ENCODE data around the gene ZNF175.

DNA sequence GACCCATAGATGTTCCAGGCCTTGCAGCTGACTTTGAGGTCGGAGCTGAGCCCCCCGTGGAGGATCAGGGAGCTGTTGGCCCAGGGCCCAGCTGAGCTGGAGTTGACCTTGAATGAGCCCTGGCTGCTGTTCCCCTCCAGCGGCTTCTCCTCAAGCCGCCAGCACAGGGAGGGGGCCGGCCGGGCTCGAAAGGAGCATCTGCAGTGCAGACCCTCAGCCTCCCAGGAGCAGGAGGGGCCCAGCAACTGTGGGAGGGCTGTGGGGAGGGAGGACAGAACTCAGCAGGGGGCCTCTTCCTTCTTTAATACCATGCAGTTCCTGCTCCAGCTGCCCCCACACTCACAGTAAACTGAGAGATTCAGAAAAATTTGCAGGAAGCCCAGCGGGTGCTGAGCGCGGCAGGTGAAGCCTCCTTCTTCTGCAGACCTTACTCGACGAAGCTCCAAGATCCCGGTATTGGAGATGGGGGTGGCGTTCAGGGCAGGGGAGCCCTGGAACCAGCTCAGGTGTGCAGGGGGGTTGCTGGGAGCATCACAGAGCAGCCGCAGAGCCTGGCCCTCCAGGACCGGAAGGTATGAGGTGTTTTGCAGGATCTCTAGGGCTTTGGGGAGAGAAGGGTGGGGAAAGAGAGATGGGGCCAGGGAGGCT is 56.5 kb downstream of the ZNF175 start:
- TF ChIP-seq, protein P1, sequence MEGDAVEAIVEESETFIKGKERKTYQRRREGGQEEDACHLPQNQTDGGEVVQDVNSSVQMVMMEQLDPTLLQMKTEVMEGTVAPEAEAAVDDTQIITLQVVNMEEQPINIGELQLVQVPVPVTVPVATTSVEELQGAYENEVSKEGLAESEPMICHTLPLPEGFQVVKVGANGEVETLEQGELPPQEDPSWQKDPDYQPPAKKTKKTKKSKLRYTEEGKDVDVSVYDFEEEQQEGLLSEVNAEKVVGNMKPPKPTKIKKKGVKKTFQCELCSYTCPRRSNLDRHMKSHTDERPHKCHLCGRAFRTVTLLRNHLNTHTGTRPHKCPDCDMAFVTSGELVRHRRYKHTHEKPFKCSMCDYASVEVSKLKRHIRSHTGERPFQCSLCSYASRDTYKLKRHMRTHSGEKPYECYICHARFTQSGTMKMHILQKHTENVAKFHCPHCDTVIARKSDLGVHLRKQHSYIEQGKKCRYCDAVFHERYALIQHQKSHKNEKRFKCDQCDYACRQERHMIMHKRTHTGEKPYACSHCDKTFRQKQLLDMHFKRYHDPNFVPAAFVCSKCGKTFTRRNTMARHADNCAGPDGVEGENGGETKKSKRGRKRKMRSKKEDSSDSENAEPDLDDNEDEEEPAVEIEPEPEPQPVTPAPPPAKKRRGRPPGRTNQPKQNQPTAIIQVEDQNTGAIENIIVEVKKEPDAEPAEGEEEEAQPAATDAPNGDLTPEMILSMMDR (IDR thresholded peaks at IDR 0.05; ENCODE audit: poor library complexity), result no peak
- no peak for TF ChIP-seq EZH2 (IDR thresholded peaks at IDR 0.05; ENCODE audit: borderline replicate concordance)

All from hepatocyte (in vitro differentiated cells).